GM12878 (cell line): Measurements from ENCODE around the gene ZC4H2. TPM values are rescaled to one million over a fixed set of nuclear protein-coding genes. Genes with fewer than 3 reads are reported as not detected.

Experiments
- ATAC-seq: fragments of 200-7000 bp; cut with Tn5 transposase; 3 replicates; pipeline ENCODE4 v1.9.1; 2020; ENCODE audit warnings: mild to moderate bottlenecking, moderate library complexity
- BruUV-seq: library from RNA; stranded (reverse); fragments of 400-500 nt; replicated peaks from 2 replicates; lab custom pipeline; 2021; lab: Mats Ljungman, UMichigan
- CTCF ChIA-PET: fragments of 300-600 bp; sonication (Branson Sonifier 250); formaldehyde crosslinking; extraction: SDS; loops from one replicate; lab custom pipeline; 2021; ENCODE audit warnings: inconsistent platforms; lab: Yijun Ruan, JAX
- POLR2A ChIA-PET: fragments of 350-600 bp; formaldehyde crosslinking; extraction: SDS; loops from one replicate; lab custom pipeline; 2021; ENCODE audit warnings: inconsistent platforms; lab: Charles Lee
- RAD21 ChIA-PET: fragments of 300-600 bp; sonication (Branson Sonifier 250); formaldehyde crosslinking; loops from one replicate; lab custom pipeline; 2023; ENCODE audit warnings: antibody characterized with exemption; ENCODE audit not compliant: unreplicated experiment; lab: Charles Lee
- SMC1A ChIA-PET: fragments of 300-600 bp; sonication (Branson Sonifier 250); formaldehyde crosslinking; loops from one replicate; lab custom pipeline; 2023; ENCODE audit not compliant: unreplicated experiment, uncharacterized antibody; lab: Charles Lee
- DNase-seq: peaks from one replicate; pipeline ENCODE4 v3.0.0-alpha.2; 2011; ENCODE audit warnings: low read depth, low spot score
- FAIRE-seq: peaks from 3 replicates; lab custom pipeline; 2011; peaks lifted over from hg19 to GRCh38; lab: Jason Lieb, UNC
- H2AFZ ChIP-seq: 2 replicates; pipeline ENCODE4 v1.6.0; 2011; ENCODE audit warnings: low read depth, low read length, control low read depth; ENCODE audit not compliant: control insufficient read depth
- H3K27ac ChIP-seq: 2 replicates; pipeline ENCODE4 v1.5.1; 2011; ENCODE audit warnings: control low read depth; ENCODE audit not compliant: control insufficient read depth, insufficient read depth
- H3K27me3 ChIP-seq, 2 experiments: replicated peaks in 1 of 2; 2 replicates each; pipeline versions ENCODE4 v1.6.0 to v1.6.1; 2011; ENCODE audit warnings: low read length in 1 of 2; ENCODE audit not compliant: control insufficient read depth in 2 of 2, insufficient read depth in 2 of 2
- H3K36me3 ChIP-seq, 2 experiments: 2 replicates each; pipeline ENCODE4 v1.5.1; 2011; ENCODE audit warnings: low read length in 1 of 2; ENCODE audit not compliant: control insufficient read depth in 2 of 2, insufficient read depth in 2 of 2
- H3K4me1 ChIP-seq: 2 replicates; pipeline ENCODE4 v1.6.1; 2011; ENCODE audit warnings: mild to moderate bottlenecking, low read length, moderate library complexity, mixed read lengths; ENCODE audit not compliant: control insufficient read depth, insufficient read depth
- H3K4me2 ChIP-seq: 2 replicates; pipeline ENCODE4 v1.6.0; 2011; ENCODE audit warnings: control low read depth; ENCODE audit not compliant: control insufficient read depth, insufficient read depth
- H3K4me3 ChIP-seq: fragments of 200-600 bp; sonication (generic); 2 replicates; pipeline ENCODE4 v1.5.1; 2016
- H3K79me2 ChIP-seq: 2 replicates; pipeline ENCODE4 v1.6.0; 2011; ENCODE audit warnings: low read length; ENCODE audit not compliant: control insufficient read depth, insufficient read depth
- H3K9ac ChIP-seq: 2 replicates; pipeline ENCODE4 v1.8.0; 2011; ENCODE audit warnings: low read length, control low read depth, mixed read lengths; ENCODE audit not compliant: control insufficient read depth, insufficient read depth
- H3K9me3 ChIP-seq: replicated peaks from 3 replicates; pipeline ENCODE4 v1.5.1; 2011; ENCODE audit warnings: mild to moderate bottlenecking, low read length; ENCODE audit not compliant: control insufficient read depth, insufficient read depth
- H4K20me1 ChIP-seq: 2 replicates; pipeline ENCODE4 v1.6.0; 2011; ENCODE audit not compliant: control insufficient read depth, insufficient read depth
- GABPA ChIP-seq: IDR thresholded peaks from 2 replicates; pipeline ENCODE4 v1.6.1; 2014; ENCODE audit warnings: antibody characterized with exemption, low read depth, mild to moderate bottlenecking, inconsistent platforms
- HDAC6 ChIP-seq: fragments of 200-600 bp; sonication (generic); IDR thresholded peaks from one replicate; pipeline ENCODE4 v1.8.0; 2017; ENCODE audit warnings: antibody characterized with exemption; ENCODE audit not compliant: unreplicated experiment
- SP1 ChIP-seq: IDR thresholded peaks from one replicate; pipeline ENCODE4 v1.6.1; 2011; ENCODE audit warnings: low read depth, low read length
- SPI1 ChIP-seq: IDR thresholded peaks from 2 replicates; pipeline ENCODE4 v1.6.1; 2011; ENCODE audit warnings: low read depth, mild to moderate bottlenecking, low read length, moderate library complexity, borderline replicate concordance; ENCODE audit not compliant: insufficient read depth
- WGBS: methylation state at CpG from one replicate; pipeline ENCODE4 v1.1.6; 2016; ENCODE audit warnings: low lambda C conversion rate; ENCODE audit not compliant: insufficient replicate concordance, insufficient coverage; ENCODE audit errors: missing lambda C conversion rate; 5-methylcytosine and 5-hydroxymethylcytosine counted together
- in situ Hi-C: fragments of 300-500 bp; cut with MboI; formaldehyde crosslinking; loops from 9 replicates; pipeline ENCODE4 v1.14.3; 2018; ENCODE audit warnings: mixed read lengths
- intact Hi-C: fragments of 100-400 bp; cut with micrococcal nuclease; formaldehyde crosslinking; loops from one replicate; pipeline ENCODE4 v1.14.2; 2022; ENCODE audit not compliant: unreplicated experiment
- polyA plus RNA-seq, 11 experiments: library from polyadenylated mRNA; depleted of rRNA in 4 of 11; unstranded in 6 of 11; stranded (reverse) in 5 of 11; fragments of >200 nt; fragmentation: Nextera tagmentation in 4 of 11; fragmentation: Illumina TruSeq in 1 of 11; extraction: Ambion mirVana in 4 of 11; extraction: Trizol in 1 of 11; gene quantifications; 1 replicate in 1 of 11; 2 replicates in 10 of 11; pipeline versions ENCODE4 v1.2.1 to v1.2.3, GENCODE V29; 2011 to 2016; ENCODE audit warnings: inconsistent platforms in 2 of 11, missing spikeins in 2 of 11, low read depth in 1 of 11
- total RNA-seq, 4 experiments: library from RNA; depleted of rRNA in 3 of 4; stranded (reverse); fragments of >200 nt in 3 of 4; fragmentation: Illumina TruSeq in 1 of 4; extraction: Trizol in 1 of 4; gene quantifications; 2 replicates each; pipeline versions ENCODE4 v1.2.1 to v1.2.3, GENCODE V29; 2013 to 2021
- TF ChIP-seq, protein P1 (sequence below): fragments of 450-650 bp; IDR thresholded peaks from 2 replicates; pipeline ENCODE4 v1.6.1; 2017; ENCODE audit warnings: mild to moderate bottlenecking, moderate library complexity

Gene ZC4H2
- total and polyA plus RNA-seq, 10 of the 15 experiments (the other 5 are each of a cell fraction or from before 2014, with no cell fraction given) = 0.27 to 1.8 (median 0.67) TPM

DNA sequence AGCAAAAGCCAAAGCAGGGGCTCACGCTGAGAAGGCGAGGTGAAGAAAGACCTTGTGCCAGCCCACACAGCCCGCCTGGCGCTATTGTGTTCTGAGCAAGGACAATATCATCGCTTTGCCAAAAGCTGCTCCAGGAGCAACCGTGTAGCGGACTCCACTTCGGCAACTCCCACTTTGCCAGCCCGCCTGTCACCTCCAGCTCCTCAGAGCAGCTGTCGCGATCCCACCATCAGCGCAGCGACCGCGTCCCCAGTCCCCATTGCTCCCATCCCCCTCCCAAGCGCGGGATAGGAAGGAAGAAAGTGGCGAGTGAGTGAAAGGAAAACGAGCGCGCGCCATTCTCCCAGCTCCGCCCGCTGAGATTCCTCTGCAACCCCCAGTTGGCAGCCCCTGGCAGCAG, 759 bp downstream of the ZC4H2 start:
- no TSS peak for BruUV-seq
- ChIA-PET POLR2A (no interaction called here), CTCF (no interaction called here), RAD21 (interaction anchor here (0.7 kb wide), 1 partner anchor 263 kb away, joined by 3 read pairs; no protein-coding TSS in a partner anchor), SMC1A (no interaction called here)
- WGBS = 34% methylated on average over 24 of the region's 24 CpGs
- intact Hi-C loops = no loop called here
- Histone ChIP-seq H3K4me1 (no peaks in the 10 kb centered on the region), H3K36me3 (no peaks in the 10 kb centered on the region), H4K20me1 (no peaks in the 10 kb centered on the region), H3K27me3 (no peaks in the 10 kb centered on the region), H3K79me2 (no peaks in the 10 kb centered on the region), H3K4me2 (no peak overlapping the region), H3K9ac (no peak overlapping the region), H2AFZ (peak overlapping the region; percentile 79; the same call in 1 of the 2 replicates), H3K27ac (no peak overlapping the region), H3K4me3 (peak overlapping the region; percentile 65), H3K9me3 (no peaks in the 10 kb centered on the region)
- FAIRE-seq = no peak
- DNase-seq = no peak
- in situ Hi-C loops = no loop called here
- ATAC-seq = no peak
- TF ChIP-seq, protein P1, sequence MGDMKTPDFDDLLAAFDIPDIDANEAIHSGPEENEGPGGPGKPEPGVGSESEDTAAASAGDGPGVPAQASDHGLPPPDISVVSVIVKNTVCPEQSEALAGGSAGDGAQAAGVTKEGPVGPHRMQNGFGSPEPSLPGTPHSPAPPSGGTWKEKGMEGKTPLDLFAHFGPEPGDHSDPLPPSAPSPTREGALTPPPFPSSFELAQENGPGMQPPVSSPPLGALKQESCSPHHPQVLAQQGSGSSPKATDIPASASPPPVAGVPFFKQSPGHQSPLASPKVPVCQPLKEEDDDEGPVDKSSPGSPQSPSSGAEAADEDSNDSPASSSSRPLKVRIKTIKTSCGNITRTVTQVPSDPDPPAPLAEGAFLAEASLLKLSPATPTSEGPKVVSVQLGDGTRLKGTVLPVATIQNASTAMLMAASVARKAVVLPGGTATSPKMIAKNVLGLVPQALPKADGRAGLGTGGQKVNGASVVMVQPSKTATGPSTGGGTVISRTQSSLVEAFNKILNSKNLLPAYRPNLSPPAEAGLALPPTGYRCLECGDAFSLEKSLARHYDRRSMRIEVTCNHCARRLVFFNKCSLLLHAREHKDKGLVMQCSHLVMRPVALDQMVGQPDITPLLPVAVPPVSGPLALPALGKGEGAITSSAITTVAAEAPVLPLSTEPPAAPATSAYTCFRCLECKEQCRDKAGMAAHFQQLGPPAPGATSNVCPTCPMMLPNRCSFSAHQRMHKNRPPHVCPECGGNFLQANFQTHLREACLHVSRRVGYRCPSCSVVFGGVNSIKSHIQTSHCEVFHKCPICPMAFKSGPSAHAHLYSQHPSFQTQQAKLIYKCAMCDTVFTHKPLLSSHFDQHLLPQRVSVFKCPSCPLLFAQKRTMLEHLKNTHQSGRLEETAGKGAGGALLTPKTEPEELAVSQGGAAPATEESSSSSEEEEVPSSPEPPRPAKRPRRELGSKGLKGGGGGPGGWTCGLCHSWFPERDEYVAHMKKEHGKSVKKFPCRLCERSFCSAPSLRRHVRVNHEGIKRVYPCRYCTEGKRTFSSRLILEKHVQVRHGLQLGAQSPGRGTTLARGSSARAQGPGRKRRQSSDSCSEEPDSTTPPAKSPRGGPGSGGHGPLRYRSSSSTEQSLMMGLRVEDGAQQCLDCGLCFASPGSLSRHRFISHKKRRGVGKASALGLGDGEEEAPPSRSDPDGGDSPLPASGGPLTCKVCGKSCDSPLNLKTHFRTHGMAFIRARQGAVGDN = no peak
- TF ChIP-seq HDAC6 (no peak), SP1 (no peak), SPI1 (no peak), GABPA (no peak)
